H7 (cell line): ENCODE results near the gene NPHP4. TPM values are rescaled to one million over a fixed set of nuclear protein-coding genes. Genes with fewer than 3 reads are reported as not detected.

ENCODE experiments used
- total RNA-seq: library from RNA; depleted of rRNA; stranded (reverse); fragments of >200 nt; shearing (Covaris generic); gene quantifications from 2 replicates; pipeline ENCODE4 v1.2.3, GENCODE V29; 2014; rRNA removed

The NPHP4 gene
- total RNA-seq, 1 experiment from 2014 or later, result 22.1 TPM

Other genes with a start within 250 kb of the NPHP4 start
- 6.6 and 8.4 TPM in 2 replicates for gene KCNAB2, start 53.5 kb upstream of the NPHP4 start, total RNA-seq
- gene CHD5, start 187.9 kb upstream of the NPHP4 start, total RNA-seq, result 0.78 and 0.83 TPM in 2 replicates
- gene RPL22, start 207.2 kb upstream of the NPHP4 start, total RNA-seq, result 237 and 308 TPM in 2 replicates
- gene RNF207, start 213.7 kb upstream of the NPHP4 start, total RNA-seq, result 6.8 and 25.3 TPM in 2 replicates
- 195 and 196 TPM in 2 replicates for gene ICMT, start 243.5 kb upstream of the NPHP4 start, total RNA-seq